ENCODE results near the gene CNN2. TPM values are rescaled to one million over a fixed set of nuclear protein-coding genes. Genes with fewer than 3 reads are reported as not detected.

The CNN2 gene
- total and polyA plus RNA-seq, 2 of the 13 experiments (the other 11 are each of a cell fraction or from before 2014, with no cell fraction given): 63.6 to 70.0 TPM

GRCh38 chr19:1087813-1088415, 61.5 kb downstream of the CNN2 start:
- ATAC-seq: no peak
- POLR2A ChIA-PET: no interaction called here
- WGBS (ENCODE audit: low lambda C conversion rate): 97% methylated on average over 18 of the region's 27 CpGs
- in situ Hi-C loops (cut with HindIII; ENCODE audit: extremely low pct_ligation_motif_present, low pct_unique_long_range_greater_than_20kb): no loop called here
- CTCF ChIA-PET (ENCODE audit: low intra/inter-chr PET ratio, low total read pairs): no interaction called here
- H3K4me1 ChIP-seq (ENCODE audit: insufficient read depth, low read length): peaks cover 3% of the 10 kb centered on the region
- no peaks in the 10 kb centered on the region for H3K27me3 ChIP-seq (ENCODE audit: control insufficient read depth in 1 of 2, insufficient read depth in 2 of 2, low read length in 2 of 2)
- no peak overlapping the region for H3K4me3 ChIP-seq (replicated peaks in 1 of 3; ENCODE audit: insufficient read depth in 1 of 3, low read depth in 2 of 3, low read length in 3 of 3)
- no peak overlapping the region for H3K27ac ChIP-seq (ENCODE audit: extremely low read length, insufficient read depth, low read length)
- H3K79me2 ChIP-seq (ENCODE audit: insufficient read depth, low read length): peaks cover 7% of the 10 kb centered on the region
- H2AFZ ChIP-seq (ENCODE audit: low read length): no peak overlapping the region
- H3K9ac ChIP-seq (ENCODE audit: insufficient read depth, low read depth, low read length): no peak overlapping the region
- intact Hi-C loops (cut with micrococcal nuclease; ENCODE audit: unreplicated experiment): no loop called here
- BruUV-seq (replicated peaks): no TSS peak
- no peaks in the 10 kb centered on the region for H3K9me3 ChIP-seq (ENCODE audit: low read length)
- DNase-seq (ENCODE audit: low spot score): no peak
- no peak overlapping the region for H3K4me2 ChIP-seq (ENCODE audit: low read depth, low read length)
- no peak for FAIRE-seq
- H4K20me1 ChIP-seq (ENCODE audit: insufficient read depth, low read length): 0 out of 2 replicates have a peak, but pooled peaks cover 2% of the 10 kb centered on the region
- H3K36me3 ChIP-seq (replicated peaks in 1 of 2; ENCODE audit: control insufficient read depth in 1 of 2, insufficient read depth in 2 of 2, low read length in 2 of 2): peaks cover 17 to 35% of the 10 kb centered on the region in 2 experiments
- TF ChIP-seq ISX (CRISPR knock-in tag; conservative IDR thresholded peaks at IDR 0.05): no peak
- TF ChIP-seq ZNF720 (CRISPR knock-in tag; IDR thresholded peaks at IDR 0.05): no peak
- TF ChIP-seq ZNF12 (CRISPR knock-in tag; IDR thresholded peaks at IDR 0.05): no peak
- TF ChIP-seq, protein P1, sequence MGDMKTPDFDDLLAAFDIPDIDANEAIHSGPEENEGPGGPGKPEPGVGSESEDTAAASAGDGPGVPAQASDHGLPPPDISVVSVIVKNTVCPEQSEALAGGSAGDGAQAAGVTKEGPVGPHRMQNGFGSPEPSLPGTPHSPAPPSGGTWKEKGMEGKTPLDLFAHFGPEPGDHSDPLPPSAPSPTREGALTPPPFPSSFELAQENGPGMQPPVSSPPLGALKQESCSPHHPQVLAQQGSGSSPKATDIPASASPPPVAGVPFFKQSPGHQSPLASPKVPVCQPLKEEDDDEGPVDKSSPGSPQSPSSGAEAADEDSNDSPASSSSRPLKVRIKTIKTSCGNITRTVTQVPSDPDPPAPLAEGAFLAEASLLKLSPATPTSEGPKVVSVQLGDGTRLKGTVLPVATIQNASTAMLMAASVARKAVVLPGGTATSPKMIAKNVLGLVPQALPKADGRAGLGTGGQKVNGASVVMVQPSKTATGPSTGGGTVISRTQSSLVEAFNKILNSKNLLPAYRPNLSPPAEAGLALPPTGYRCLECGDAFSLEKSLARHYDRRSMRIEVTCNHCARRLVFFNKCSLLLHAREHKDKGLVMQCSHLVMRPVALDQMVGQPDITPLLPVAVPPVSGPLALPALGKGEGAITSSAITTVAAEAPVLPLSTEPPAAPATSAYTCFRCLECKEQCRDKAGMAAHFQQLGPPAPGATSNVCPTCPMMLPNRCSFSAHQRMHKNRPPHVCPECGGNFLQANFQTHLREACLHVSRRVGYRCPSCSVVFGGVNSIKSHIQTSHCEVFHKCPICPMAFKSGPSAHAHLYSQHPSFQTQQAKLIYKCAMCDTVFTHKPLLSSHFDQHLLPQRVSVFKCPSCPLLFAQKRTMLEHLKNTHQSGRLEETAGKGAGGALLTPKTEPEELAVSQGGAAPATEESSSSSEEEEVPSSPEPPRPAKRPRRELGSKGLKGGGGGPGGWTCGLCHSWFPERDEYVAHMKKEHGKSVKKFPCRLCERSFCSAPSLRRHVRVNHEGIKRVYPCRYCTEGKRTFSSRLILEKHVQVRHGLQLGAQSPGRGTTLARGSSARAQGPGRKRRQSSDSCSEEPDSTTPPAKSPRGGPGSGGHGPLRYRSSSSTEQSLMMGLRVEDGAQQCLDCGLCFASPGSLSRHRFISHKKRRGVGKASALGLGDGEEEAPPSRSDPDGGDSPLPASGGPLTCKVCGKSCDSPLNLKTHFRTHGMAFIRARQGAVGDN (CRISPR knock-in tag; IDR thresholded peaks at IDR 0.05): peak; percentile 44
- TF ChIP-seq, protein P2, sequence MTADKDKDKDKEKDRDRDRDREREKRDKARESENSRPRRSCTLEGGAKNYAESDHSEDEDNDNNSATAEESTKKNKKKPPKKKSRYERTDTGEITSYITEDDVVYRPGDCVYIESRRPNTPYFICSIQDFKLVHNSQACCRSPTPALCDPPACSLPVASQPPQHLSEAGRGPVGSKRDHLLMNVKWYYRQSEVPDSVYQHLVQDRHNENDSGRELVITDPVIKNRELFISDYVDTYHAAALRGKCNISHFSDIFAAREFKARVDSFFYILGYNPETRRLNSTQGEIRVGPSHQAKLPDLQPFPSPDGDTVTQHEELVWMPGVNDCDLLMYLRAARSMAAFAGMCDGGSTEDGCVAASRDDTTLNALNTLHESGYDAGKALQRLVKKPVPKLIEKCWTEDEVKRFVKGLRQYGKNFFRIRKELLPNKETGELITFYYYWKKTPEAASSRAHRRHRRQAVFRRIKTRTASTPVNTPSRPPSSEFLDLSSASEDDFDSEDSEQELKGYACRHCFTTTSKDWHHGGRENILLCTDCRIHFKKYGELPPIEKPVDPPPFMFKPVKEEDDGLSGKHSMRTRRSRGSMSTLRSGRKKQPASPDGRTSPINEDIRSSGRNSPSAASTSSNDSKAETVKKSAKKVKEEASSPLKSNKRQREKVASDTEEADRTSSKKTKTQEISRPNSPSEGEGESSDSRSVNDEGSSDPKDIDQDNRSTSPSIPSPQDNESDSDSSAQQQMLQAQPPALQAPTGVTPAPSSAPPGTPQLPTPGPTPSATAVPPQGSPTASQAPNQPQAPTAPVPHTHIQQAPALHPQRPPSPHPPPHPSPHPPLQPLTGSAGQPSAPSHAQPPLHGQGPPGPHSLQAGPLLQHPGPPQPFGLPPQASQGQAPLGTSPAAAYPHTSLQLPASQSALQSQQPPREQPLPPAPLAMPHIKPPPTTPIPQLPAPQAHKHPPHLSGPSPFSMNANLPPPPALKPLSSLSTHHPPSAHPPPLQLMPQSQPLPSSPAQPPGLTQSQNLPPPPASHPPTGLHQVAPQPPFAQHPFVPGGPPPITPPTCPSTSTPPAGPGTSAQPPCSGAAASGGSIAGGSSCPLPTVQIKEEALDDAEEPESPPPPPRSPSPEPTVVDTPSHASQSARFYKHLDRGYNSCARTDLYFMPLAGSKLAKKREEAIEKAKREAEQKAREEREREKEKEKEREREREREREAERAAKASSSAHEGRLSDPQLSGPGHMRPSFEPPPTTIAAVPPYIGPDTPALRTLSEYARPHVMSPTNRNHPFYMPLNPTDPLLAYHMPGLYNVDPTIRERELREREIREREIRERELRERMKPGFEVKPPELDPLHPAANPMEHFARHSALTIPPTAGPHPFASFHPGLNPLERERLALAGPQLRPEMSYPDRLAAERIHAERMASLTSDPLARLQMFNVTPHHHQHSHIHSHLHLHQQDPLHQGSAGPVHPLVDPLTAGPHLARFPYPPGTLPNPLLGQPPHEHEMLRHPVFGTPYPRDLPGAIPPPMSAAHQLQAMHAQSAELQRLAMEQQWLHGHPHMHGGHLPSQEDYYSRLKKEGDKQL (CRISPR knock-in tag; IDR thresholded peaks at IDR 0.05; ENCODE audit: low read depth): no peak
- TF ChIP-seq MZF1 (CRISPR knock-in tag; IDR thresholded peaks at IDR 0.05; ENCODE audit: borderline replicate concordance): no peak
- TF ChIP-seq GTF2F1 (IDR thresholded peaks at IDR 0.05; ENCODE audit: low read length): no peak
- no peak for TF ChIP-seq NFAT5 (CRISPR knock-in tag; IDR thresholded peaks at IDR 0.05)

Measured in HepG2 (cell line).